ENCODE measurements around the gene SIK3.

Gene SIK3

GRCh38 chr11:116836632-116836991 lies 261.6 kb downstream of the SIK3 start:
- no peak for TF ChIP-seq REST (IDR thresholded peaks at IDR 0.05; ENCODE audit: insufficient read depth in 1 of 2, low read depth in 2 of 2, low read length in 2 of 2)
- no peak for TF ChIP-seq POLR2AphosphoS5 (IDR thresholded peaks at IDR 0.05; ENCODE audit: low read depth, low read length)

DNA sequence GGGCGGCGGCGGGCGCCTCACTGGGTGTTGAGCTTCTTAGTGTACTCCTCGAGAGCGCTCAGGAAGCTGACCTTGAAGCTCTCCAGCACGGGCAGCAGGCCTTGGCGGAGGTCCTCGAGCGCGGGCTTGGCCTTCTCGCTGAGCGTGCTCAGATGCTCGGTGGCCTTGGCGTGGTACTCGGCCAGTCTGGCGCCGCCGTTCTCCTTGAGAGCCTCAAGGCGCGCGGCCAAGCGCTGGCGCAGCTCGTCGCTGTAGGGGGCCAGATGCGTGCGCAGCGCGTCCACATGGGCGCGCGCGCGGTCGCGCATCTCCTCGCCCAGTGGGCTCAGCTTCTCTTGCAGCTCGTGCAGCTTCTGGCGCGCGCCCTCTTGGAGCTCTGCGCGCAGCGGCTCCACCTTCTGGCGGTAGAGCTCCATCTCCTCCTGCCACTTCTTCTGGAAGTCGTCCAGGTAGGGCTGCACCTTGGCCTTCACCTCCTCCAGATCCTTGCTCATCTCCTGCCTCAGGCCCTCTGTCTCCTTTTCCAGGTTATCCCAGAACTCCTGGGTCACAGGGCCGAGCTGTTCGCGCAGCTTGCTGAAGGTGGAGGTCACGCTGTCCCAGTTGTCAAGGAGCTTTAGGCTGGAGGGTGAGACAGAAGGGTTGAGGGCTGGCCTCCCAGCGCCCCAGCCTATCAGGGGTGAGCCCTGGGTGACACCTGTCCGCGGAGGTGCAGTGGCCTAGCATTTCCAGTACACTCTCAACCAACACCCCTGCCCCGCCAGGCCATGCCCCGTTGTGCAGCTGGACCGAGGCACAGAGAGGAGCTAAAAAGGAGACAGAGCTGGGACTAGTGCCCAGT lies 262.2 kb downstream of the SIK3 start:
- no peak for TF ChIP-seq SIN3A (IDR thresholded peaks at IDR 0.05; ENCODE audit: borderline replicate concordance, insufficient read depth, low read length)
- peak; percentile 12 for TF ChIP-seq FOXP2 (optimal IDR thresholded peaks at IDR 0.05; ENCODE audit: borderline replicate concordance, extremely low read depth, extremely low read length, insufficient read depth)

- TF ChIP-seq TAF1 (IDR thresholded peaks at IDR 0.05; ENCODE audit: borderline replicate concordance, insufficient read depth, low read length), result no peak
These were observed 263.0 kb downstream of the SIK3 start for GRCh38 chr11:116835042-116835772.

- no peak for TF ChIP-seq FOXP2 (optimal IDR thresholded peaks at IDR 0.05; ENCODE audit: borderline replicate concordance, extremely low read depth, extremely low read length, insufficient read depth)
- no peak for TF ChIP-seq REST (IDR thresholded peaks at IDR 0.05; ENCODE audit: insufficient read depth in 1 of 2, low read depth in 2 of 2, low read length in 2 of 2)
- no peak for TF ChIP-seq SIN3A (IDR thresholded peaks at IDR 0.05; ENCODE audit: borderline replicate concordance, insufficient read depth, low read length)
- TF ChIP-seq TAF1 (IDR thresholded peaks at IDR 0.05; ENCODE audit: borderline replicate concordance, insufficient read depth, low read length), result no peak
- TF ChIP-seq POLR2AphosphoS5 (IDR thresholded peaks at IDR 0.05; ENCODE audit: low read depth, low read length), result no peak
These were observed 264.3 kb downstream of the SIK3 start for GRCh38 chr11:116833816-116834534.

DNA sequence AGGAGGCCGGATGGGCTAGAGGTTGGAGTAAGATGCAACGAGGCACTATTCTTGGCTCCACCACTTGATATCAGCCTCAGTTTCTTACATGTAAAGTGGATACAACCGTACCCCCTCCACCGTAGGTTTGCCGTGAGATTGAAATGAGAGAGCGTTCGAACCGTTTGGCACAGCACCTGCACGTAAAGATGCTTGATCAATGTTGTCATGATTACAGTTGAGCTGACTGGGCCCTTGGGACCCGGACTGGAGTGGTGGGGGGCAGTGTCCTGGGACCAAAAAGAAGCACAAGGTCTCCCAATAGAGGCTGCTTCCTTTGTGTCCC lies 264.8 kb downstream of the SIK3 start:
- TF ChIP-seq POLR2AphosphoS5 (IDR thresholded peaks at IDR 0.05; ENCODE audit: low read depth, low read length) (no peak), SIN3A (IDR thresholded peaks at IDR 0.05; ENCODE audit: borderline replicate concordance, insufficient read depth, low read length) (no peak), FOXP2 (optimal IDR thresholded peaks at IDR 0.05; ENCODE audit: borderline replicate concordance, extremely low read depth, extremely low read length, insufficient read depth) (no peak), REST (IDR thresholded peaks at IDR 0.05; ENCODE audit: insufficient read depth in 1 of 2, low read depth in 2 of 2, low read length in 2 of 2) (no peak), TAF1 (IDR thresholded peaks at IDR 0.05; ENCODE audit: borderline replicate concordance, insufficient read depth, low read length) (no peak)
